CD4-positive, alpha-beta T cell treated with Interleukin-17A for 4 hours (primary cell): Measurements from ENCODE around the gene NRAP.

ENCODE experiments used
- DNase-seq: peaks from one replicate; pipeline ENCODE4 v3.0.0-alpha.2; 2020; ENCODE audit warnings: mixed read lengths

The NRAP gene

GRCh38 chr10:113663908-113664307, at the start of gene NRAP:
TSS of gene NRAP (minus strand) at chr10:113664041. CDS start at chr10:113663882, 159 bp downstream.
- no peak for DNase-seq

GRCh38 chr10:113713640-113713982, 49.8 kb upstream of the NRAP start:
- no peak for DNase-seq

DNA sequence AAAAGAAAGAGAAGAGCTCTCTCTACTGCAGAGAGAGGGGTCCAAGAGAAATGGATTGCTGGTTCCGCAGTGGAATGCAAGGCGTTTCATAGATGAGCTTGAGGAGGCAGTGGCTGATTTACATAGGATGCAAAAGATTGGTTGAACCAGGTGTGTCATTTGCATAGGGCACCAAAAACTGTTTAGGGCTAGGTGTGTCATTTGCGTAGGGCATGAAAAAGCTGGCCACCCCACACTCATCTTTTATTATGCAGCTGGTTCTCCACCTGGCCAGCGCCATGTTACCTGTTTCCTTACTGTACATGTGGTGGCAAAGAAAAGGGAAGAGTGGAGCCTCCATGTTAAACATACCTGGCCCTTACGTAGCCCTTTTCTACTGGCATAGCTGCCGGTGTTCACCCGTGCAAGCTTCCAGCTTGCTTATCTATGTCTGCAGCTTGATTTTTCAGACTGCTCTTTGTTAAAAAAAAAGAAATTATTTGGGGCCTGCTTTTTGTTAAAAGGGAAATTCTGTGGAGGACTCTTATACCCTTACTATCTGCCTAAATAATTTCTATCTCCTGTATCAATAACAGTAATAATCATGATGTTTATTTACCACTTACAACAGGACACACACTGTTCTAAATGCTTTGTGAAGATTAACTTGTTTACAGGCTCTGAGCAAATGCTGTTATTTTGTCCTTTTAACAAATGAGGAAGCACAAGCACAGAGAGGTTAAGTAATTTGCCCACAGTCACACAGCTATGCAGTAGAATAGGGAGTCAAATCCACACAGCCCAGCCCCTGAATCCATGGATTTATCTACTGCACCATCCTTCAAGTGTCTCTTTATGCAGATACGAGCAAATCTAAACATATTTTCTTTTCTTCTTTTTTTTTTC, 49.2 kb upstream of the NRAP start:
- no peak for DNase-seq

- no peak for DNase-seq
Observed at GRCh38 chr10:113712024-113712423, 48.2 kb upstream of the NRAP start.

DNA sequence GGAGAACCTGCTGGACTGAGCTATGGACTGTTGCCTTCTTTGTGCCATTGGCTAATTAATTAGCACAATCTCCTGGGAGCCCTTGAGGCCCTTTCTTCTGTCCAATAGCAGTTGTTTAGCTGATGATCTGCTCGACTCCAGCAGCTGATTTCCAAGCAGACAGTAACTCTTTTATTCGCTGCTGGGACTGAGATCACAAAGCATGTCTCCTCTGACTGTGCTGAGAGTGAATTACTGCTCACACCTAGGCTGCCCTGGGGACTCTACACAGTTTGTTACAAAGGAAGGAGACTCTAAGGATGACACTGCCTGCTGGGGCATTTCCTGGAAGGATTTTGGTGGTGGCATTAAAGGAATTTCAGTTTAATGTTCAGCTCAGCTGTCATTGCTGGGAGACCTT, 47.3 kb upstream of the NRAP start:
- no peak for DNase-seq

DNA sequence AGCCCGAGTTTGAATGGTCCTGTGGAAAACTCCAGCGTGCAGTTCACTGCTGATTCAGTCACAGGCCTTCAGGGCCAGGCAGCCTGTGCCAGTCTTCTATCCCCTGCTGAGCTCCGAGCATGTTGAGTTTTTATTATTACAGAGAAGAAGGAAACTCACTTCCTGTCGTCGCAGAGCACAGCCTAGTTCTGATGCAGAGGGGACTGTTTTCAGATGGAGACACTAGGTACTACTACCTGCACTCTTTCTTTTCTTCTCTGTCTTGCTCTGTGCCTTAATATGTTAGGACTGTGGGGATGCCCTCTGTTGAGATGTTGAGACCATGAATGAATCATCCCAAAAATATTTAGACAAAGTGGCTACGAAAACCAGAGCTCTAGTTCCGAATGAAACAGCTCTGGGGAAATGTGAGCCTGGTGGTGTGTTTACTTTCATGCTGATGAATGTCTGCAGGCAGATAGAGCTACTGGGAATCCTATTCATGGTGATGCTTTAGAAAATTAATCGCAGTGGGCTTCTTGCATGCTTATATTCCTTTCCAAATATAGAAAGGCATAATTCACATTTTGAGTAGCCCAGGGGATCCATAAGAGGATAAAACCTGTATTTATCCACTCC, 45.5 kb upstream of the NRAP start:
- DNase-seq: no peak

DNA sequence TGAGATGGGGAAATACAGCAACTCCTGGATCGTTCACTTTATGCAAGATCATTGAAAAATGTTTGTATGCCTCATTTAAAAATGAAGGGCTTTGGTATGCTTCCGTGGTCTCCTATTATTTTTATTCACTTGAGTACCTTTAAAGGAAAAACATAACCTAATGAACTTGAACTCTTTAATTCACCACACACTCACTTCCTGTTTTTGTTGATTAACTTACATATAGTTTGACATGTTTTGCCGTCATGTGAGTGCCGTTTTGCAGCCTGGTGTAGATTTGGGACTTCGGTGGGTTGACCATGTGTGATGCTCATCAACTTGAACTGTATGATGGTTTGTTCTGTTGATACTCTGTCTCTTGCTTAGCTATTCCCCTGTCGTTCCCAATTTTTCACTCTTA, 44.8 kb upstream of the NRAP start:
- DNase-seq: no peak

- no peak for DNase-seq
Observed at GRCh38 chr10:113706623-113707022, 42.8 kb upstream of the NRAP start.

DNA sequence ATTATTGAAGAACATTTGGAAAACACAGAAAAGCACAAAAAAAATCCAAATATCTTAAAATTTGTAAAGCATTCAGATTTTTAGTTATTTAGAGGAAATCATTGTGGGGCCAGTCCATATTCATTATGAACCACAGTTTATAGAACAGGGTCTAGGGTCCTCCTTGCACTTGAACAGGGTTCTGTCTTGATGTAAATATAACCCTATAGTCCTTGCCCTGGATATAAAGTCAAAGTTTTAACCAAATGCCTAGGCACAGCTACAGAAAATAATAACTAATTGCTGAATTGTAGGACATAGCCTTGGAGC, 41.5 kb upstream of the NRAP start:
- DNase-seq: no peak

DNA sequence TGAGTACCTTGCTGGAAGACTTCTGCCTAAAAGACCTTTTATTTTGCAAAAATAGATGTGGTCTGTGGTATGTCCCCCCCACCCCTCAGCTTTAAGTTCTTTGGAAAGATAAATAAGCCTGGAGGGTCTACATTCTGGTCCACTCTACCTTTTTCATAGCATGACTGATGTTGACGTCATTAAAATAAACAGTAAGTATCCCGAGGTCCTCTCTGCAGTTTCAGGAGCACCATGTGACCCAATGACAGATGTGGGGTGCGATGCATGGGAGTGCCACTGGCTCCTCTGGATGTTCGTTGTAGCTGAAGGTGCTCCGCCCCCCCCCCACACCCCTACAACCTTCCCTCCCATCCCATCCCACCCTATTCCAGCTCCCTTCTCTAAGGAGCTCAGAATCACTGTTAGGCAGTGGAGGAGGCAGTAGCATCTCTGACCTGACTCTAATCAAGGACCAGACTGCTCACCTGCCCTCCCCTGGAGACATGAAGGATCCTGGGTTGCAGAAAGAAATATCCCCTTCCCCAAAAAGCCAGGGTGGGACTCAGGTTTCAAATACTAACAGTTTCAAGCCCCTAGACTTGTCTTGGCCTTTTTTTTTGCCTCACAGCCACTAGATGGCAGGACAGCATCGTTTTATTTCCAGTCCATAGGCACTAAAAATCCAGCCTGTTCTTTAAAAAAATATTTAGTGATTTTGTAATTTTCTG, 40.9 kb upstream of the NRAP start:
- DNase-seq: peak; percentile 21

GRCh38 chr10:113697595-113697994, 33.8 kb upstream of the NRAP start:
- DNase-seq: no peak

DNA sequence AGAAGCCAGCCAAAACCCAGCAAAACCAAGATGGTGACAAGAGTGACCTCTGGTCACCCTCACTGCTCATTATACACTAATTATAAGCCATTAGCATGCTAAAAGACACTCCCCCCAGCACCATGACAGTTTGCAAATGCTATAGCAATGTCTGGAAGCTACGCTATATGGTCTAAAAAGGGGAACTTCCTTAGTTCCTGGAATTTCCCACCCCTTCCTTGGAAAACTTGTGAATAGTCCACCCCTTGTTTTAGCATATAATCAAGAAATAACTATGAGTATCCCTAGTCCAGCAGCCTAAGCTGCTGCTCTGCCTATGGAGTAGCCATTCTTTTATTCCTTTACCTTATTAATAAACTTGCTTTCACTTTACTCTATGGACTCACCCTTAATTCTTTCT, 31.9 kb upstream of the NRAP start:
- DNase-seq: no peak

DNA sequence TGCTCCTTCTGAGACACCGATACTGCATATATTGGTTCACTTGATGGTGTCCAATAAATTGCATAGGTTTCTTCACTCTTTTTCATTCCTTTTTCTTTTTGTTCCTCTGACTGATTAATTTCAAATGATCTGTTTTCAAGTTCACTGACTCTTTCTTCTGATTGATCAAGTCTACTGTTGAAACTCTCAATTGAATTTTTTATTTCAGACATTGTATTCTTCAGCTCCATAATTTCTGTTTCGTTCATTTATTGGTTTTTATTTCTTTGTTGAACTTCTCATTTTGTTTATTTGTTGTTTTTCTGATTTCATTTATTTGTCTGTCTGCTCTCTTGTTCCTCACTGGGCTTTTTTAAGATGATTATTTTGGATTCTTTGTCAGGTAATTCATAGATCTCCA, 29.5 kb upstream of the NRAP start:
- DNase-seq: no peak

GRCh38 chr10:113692271-113692670, 28.4 kb upstream of the NRAP start:
- no peak for DNase-seq

DNA sequence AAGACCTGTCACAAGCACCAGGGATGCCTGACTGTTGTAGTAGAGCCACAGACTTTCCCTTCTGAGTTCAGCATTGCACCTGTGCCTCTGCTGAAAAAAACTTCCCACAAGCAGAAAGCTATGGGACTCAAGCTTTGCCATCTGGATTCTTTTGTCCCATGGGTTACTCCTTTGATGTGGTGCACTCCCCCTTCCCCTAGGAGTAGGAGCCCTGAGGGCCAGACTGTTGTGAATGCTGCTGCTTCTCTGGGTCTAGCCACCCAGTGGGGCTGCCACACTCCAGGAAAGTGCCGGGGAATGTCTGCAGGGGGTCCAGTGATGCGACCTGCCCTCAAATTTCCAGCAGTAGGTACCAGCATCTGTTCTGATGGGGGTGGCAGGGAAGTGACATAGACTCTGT, 27.5 kb upstream of the NRAP start:
- DNase-seq: no peak

DNA sequence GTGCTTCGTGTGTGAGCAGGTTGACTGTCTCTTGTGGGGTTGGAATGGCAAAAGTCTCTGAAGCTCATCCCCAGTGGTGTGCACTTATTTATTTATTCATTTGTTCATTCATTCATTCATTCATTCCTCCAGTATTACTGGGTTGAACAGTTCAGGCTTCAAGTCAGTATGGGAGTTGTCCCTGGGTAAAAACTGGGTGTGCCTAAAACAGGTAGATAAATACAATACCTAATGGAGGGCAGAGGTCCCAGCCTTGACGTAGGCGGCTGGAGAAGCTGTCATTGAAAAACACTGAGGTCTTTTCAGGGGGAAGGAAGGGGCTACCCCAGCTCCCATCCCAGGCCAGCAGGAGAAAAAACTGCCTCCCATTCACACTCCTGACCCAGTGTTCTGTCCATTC, 26.9 kb upstream of the NRAP start:
- no peak for DNase-seq

GRCh38 chr10:113689574-113689973, 25.7 kb upstream of the NRAP start:
- no peak for DNase-seq

DNA sequence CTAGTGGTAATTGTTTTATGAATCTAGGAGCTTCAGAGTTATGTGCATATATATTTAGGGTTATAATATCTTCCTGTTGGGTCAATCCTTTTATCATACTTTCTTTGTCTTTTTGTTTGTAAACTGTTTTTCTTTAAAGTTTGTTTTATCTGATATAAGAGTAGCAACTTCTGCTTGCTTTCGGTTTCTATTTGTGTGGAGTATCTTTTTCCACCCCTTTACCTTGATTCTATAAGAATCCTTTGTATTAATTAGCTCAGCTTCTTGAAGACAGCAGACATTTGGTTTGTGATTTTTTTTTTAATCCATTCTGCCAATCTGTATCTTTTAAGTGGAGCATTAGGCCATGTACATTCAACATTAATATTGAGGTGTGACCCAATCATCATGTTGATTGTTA, 25.2 kb upstream of the NRAP start:
- no peak for DNase-seq

DNA sequence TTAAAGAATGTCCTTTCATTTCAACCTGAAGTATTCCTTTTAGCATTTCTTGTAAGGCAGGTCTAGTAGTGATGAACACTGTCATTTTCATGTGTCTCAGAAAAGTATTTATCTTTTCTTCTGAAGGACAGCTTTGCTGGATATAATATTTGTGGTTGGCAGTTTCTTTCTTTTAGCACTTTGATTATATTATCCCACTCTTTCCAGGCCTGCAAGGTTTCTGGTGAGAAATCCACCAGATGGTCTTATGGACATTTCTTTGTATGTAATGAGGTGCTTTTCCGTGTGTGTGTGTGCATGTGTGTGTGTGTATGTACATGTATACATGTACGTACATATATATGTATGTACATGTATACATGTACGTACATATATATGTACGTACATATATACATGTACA, 23.2 kb upstream of the NRAP start:
- no peak for DNase-seq

GRCh38 chr10:113686028-113686427, 22.2 kb upstream of the NRAP start:
- no peak for DNase-seq

GRCh38 chr10:113683300-113683699, 19.5 kb upstream of the NRAP start:
- no peak for DNase-seq

DNA sequence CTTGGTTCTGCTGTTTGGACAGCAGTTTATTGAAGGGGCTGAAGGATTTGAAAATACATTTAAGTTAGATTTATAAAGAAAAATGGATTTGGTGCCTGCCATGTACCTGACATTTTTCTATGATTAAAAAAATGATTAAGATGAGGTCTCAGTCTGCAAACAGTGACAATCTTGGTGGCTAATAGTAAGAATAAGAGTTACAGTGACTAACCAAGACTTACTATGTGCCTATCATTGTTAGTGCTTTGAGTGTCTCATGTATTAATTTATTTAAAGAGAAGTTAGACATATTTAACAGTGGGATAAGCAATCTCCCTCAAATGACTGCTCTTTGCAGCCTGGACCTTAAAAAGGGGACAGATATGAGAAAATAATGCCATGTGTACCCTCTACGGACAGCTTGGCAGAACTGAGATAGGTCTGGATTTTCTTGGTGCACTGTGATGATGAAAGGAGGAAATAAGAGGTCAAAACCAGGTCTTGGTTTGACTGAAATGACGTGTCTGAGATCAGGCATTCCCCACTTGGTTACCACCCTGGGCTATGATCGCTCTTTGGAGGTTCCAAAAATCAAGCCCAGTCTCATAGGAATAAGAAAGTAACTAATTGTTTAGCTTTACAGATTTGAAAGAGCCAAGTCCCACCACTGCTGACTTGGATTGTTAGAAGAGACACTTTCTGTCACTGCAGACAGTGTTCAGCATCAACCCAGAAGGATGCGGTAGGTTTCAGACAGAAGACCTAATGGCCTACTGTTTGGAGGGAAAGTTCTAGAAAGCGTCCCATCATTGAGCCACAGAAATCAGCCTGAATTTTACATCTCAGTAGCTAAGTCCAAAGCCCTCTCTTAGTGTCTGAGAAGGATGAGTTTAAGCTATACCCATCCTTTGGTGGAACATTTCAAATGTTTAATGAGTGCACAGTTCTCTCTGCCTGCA, 18.0 kb upstream of the NRAP start:
- DNase-seq: no peak
